Stimulated activated naive CD8-positive, alpha-beta T cell treated with anti-CD3 and anti-CD28 coated beads, Interleukin-15, Interleukin-2, amounts not matched to agents 100 ng/mL and 50 ng/mL, for 24 hours (primary cell): ENCODE results near the gene MINDY2.
"Not testable (repeated sequence)": the region's sequence is repeated elsewhere in the genome, so short reads cannot be mapped to it uniquely, and the experiment has no call there.

Experiments used
- H3K27ac Mint-ChIP-seq: one replicate; pipeline ENCODE4 v1.8.0; 2021; ENCODE audit warnings: mild to moderate bottlenecking, mixed read lengths
- H3K27me3 Mint-ChIP-seq: one replicate; pipeline ENCODE4 v1.8.0; 2021; ENCODE audit warnings: mixed read lengths
- H3K36me3 Mint-ChIP-seq: one replicate; pipeline ENCODE4 v1.8.0; 2021; ENCODE audit warnings: low read depth, mixed read lengths
- H3K4me1 Mint-ChIP-seq: one replicate; pipeline ENCODE4 v1.8.0; 2021; ENCODE audit warnings: low read depth, mixed read lengths
- H3K4me3 Mint-ChIP-seq: one replicate; pipeline ENCODE4 v1.8.0; 2021; ENCODE audit warnings: mild to moderate bottlenecking, mixed read lengths
- H3K9me3 Mint-ChIP-seq: one replicate; pipeline ENCODE4 v1.8.0; 2021; ENCODE audit warnings: mixed read lengths

MINDY2 gene

DNA sequence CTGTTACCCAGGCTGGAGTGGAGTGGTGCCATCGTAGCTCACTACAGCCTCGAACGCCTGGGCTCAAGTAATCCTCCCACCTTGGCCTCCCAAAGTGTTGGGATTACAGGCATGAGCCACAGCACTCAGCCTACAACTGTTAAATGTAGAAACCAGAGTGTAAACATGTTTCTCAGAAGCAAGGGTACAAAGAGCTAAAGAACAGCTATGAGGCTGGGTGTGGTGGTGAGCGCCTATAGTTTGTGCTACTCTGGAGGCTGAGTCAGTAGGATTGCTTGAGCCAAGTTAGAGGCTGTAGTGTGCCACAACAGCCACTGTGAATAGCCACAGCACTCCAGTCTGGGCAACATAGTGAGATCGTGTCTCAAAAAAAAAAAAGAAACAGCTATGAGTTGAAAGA is 4.8 kb upstream of the MINDY2 start:
- Mint-ChIP-seq H3K36me3 (no peaks in the 10 kb centered on the region), H3K4me1 (peaks cover 9% of the 10 kb centered on the region), H3K4me3 (no peak overlapping the region), H3K27ac (no peak overlapping the region), H3K9me3 (peaks cover 7% of the 10 kb centered on the region), H3K27me3 (no peaks in the 10 kb centered on the region)

DNA sequence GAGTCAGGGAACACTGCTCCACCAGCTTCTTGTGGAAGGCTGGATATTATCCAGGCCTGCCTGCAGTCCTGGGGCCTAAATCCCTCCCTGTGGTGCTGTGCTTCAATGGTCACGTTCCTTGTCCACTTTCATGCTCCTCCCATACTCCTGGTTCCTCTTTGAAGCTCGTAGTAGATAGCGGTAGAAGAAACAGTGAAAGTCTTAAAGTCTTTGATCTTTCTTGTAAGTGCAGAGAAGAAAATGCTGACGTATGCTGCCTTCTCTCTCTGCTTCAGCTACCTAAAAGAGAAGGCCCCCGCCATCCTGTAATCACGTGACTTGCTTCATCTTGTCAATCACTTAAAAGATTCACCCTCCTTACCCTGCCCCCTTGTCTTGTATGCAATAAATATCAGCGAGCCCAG is 2.5 kb upstream of the MINDY2 start:
- H3K27ac Mint-ChIP-seq, H3K4me3 Mint-ChIP-seq, H3K36me3 Mint-ChIP-seq, H3K27me3 Mint-ChIP-seq, H3K4me1 Mint-ChIP-seq, H3K9me3 Mint-ChIP-seq: not testable (repeated sequence)

DNA sequence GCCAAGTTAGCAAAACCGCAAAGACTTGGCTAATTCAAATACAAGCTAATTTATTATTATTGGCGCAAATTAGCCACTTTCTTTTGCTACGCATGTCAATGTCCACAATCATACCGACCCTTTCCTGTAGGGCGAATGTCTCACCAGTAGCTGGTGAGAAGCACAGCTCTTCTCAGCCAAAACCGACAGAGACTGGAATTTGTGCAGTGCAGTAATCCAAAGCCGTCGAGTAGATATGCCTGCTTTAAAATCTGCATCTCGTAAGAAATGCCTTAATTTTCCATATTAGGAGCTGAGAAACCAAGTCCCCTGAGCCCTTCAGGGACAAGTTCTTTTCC is 614 bp upstream of the MINDY2 start:
- peaks cover 9% of the 10 kb centered on the region for H3K4me1 Mint-ChIP-seq

DNA sequence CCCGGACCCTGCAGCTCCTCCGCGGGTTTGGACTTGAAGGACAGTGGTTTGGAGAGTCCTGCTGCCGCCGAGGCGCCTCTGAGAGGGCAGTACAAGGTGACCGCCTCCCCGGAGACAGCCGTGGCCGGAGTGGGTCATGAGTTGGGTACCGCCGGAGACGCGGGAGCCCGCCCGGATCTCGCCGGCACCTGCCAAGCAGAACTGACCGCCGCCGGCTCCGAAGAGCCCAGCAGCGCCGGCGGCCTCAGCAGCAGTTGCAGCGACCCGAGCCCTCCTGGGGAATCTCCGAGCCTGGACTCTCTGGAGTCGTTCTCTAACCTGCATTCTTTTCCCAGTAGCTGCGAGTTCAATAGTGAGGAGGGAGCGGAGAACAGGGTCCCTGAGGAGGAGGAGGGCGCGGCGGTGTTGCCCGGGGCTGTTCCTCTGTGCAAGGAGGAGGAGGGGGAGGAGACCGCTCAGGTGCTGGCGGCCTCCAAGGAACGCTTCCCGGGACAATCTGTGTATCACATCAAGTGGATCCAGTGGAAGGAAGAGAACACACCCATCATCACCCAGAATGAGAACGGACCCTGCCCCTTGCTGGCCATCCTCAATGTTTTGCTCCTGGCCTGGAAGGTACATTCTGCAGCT is 634 bp downstream of the MINDY2 start:
- peak overlapping the region; percentile 67 for H3K27ac Mint-ChIP-seq

More for the DNA sequence above, 614 bp upstream of the MINDY2 start:
- H3K27ac Mint-ChIP-seq = peak overlapping the region; percentile 91
- no peaks in the 10 kb centered on the region for H3K27me3 Mint-ChIP-seq
- H3K36me3 Mint-ChIP-seq = no peaks in the 10 kb centered on the region
- H3K9me3 Mint-ChIP-seq = peaks cover 7% of the 10 kb centered on the region
- no peak overlapping the region for H3K4me3 Mint-ChIP-seq

DNA sequence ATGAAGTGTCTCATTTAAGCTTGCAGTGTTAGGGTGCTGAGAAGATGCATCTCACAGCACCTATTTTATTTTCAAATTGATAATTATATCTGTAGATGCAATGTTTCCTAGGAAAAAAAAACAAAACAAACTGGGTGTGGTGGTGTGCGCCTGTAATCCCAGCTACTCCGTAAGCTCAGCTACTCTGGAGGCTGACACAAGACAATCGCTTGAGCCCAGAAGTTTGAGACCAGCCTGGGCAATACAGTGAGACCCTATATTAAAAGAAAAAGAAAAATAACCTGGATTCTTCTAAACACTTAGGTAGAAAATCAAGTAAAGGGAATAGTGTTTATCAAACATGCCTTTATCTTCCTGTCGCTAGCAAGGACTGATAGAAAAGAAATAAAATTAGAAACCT is 1.9 kb downstream of the MINDY2 start:
- no peak overlapping the region for H3K4me3 Mint-ChIP-seq
- no peak overlapping the region for H3K27ac Mint-ChIP-seq
- peaks cover 14% of the 10 kb centered on the region for H3K4me1 Mint-ChIP-seq
- H3K9me3 Mint-ChIP-seq = no peaks in the 10 kb centered on the region
- H3K36me3 Mint-ChIP-seq = no peaks in the 10 kb centered on the region
- H3K27me3 Mint-ChIP-seq = no peaks in the 10 kb centered on the region

More for the DNA sequence above, 634 bp downstream of the MINDY2 start:
- Mint-ChIP-seq H3K27me3 (no peaks in the 10 kb centered on the region), H3K4me1 (peaks cover 9% of the 10 kb centered on the region), H3K9me3 (no peaks in the 10 kb centered on the region), H3K36me3 (no peaks in the 10 kb centered on the region), H3K4me3 (no peak overlapping the region)

DNA sequence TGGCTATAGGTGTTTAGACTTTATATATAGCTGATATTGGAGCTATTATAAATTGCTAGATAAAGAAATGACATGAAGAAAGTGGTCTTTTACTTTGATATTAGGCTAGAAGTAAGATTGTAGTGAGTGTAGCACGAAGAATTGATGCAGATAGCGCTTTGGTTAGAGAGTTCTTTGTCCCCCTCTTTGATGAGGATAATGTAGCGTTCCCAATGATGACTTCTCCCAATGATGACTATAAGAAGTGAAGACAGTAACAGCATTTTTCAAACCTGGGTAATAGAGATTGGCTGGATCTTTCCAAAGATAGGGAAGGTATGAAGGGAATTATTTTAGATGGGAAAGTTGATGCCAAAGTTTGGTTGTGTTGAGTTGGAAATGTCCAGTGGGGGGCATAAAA is 4.3 kb downstream of the MINDY2 start:
- Mint-ChIP-seq H3K27ac (no peak overlapping the region), H3K9me3 (no peaks in the 10 kb centered on the region), H3K36me3 (peaks cover 4% of the 10 kb centered on the region), H3K4me1 (peaks cover 13% of the 10 kb centered on the region), H3K27me3 (no peaks in the 10 kb centered on the region), H3K4me3 (no peak overlapping the region)

DNA sequence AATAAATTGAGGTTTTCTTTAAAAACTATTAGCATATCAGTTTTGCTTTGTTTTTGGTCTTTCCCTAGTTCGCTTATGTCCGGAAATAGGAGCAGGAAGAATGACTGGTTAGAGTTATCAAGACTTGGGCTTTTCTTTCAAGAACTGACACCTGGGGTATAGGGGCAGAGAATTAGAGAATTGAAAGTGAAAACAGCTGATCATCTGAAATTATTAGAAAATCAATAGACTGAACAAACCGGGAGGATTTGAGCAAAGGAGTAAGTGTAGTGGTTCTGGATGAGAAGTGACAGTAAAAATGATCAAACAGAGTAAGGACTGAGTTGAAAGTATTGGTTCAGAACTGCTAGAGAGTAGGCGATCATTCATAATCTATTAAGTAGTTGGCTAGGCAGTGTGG is 6.0 kb downstream of the MINDY2 start:
- Mint-ChIP-seq H3K36me3 (peaks cover 4% of the 10 kb centered on the region), H3K4me3 (no peak overlapping the region), H3K9me3 (no peaks in the 10 kb centered on the region), H3K27me3 (no peaks in the 10 kb centered on the region), H3K27ac (no peak overlapping the region), H3K4me1 (peaks cover 9% of the 10 kb centered on the region)

DNA sequence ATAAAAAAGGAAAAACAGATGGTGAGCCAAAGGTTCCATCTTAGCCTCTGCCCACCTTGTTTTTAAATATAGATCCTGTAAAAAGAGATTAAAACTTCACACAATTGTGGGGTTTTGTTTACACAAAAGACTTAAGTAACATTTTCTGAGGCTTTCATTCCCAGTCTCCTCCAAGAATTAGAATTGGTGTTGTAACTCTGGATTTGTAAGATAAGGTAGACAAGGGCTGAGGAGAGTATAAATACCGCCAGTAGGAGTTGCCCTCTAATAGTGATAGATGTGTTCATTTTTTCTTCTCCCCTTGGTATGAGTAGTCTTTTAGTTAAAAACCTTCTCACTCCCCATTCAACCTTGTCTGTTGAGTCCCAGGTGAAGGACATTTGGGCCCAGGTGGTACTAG is 8.5 kb downstream of the MINDY2 start:
- no peak overlapping the region for H3K27ac Mint-ChIP-seq
- peaks cover 9% of the 10 kb centered on the region for H3K4me1 Mint-ChIP-seq
- no peaks in the 10 kb centered on the region for H3K9me3 Mint-ChIP-seq
- peaks cover 9% of the 10 kb centered on the region for H3K36me3 Mint-ChIP-seq
- H3K27me3 Mint-ChIP-seq = no peaks in the 10 kb centered on the region
- no peak overlapping the region for H3K4me3 Mint-ChIP-seq

DNA sequence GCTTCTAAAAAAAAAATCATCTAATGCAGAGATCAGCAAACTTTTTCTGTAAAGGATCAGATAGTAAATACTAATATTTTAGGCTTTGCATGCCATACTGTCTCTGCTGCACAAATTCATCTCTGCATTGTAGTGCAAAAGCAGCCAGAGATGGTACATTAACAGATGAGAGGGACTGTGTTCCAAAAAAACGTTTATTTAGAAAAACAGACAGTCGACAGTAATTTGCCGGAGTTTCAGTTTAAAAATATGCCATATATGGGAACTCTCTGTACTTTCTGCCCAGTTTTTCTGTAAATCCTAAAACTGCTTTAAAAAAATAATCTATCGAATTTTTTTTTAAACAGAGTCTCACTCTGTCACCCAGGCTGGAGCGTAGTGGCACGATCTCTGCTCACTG is 14.3 kb downstream of the MINDY2 start:
- Mint-ChIP-seq H3K9me3 (no peaks in the 10 kb centered on the region), H3K4me1 (no peaks in the 10 kb centered on the region), H3K27me3 (no peaks in the 10 kb centered on the region), H3K27ac (no peak overlapping the region), H3K36me3 (peaks cover 8% of the 10 kb centered on the region), H3K4me3 (no peak overlapping the region)

DNA sequence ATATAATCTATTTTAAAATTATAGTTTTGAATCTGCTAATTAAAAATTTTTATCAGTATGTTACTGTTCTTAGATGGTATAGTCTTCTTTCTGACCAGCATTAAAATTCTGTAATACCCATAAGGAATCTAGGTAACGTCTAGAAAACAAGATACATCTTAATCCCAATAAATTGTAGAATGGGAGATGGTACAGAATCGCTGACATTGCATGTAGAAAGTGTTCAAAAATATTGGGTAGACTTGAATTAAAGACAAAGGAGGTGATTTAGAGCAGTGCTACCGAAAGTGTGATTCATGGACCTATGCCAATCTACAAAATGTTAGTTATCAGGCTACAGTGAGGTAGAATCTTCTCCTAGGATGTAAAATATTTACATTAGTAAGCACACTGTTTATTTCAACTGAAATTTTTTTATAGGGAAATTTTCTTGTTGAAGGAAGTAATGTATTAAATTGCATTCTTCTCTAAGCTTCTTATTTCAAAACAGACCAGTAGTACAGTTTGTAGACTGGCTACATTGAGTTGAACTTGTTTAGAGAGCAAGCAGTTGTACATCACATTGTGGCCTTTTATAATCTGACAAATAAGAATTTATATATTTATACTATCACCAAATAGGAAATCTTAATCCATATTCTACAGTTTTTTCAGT is 17.1 kb downstream of the MINDY2 start:
- H3K4me1 Mint-ChIP-seq = no peaks in the 10 kb centered on the region
- H3K27ac Mint-ChIP-seq = no peak overlapping the region
- no peak overlapping the region for H3K4me3 Mint-ChIP-seq
- no peaks in the 10 kb centered on the region for H3K9me3 Mint-ChIP-seq
- peaks cover 21% of the 10 kb centered on the region for H3K36me3 Mint-ChIP-seq
- no peaks in the 10 kb centered on the region for H3K27me3 Mint-ChIP-seq

DNA sequence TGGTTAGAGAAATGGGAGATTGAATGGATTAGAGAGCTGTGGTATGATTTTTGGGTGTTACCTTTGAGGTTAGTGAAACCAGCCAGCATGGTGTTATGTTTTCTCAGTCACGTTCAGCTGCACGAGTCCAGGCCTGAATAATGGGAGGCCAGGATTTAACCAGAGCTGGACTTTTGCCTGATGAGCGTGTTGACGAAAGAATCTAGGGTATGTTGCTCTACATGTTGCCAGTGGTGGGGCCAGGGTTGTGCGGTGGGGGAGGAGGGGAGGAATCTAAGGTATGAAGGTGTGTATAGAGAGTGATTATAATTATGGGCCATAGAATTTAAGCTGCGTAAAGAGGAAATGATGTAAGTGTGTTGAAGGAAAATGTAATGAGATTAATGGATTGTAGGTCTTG is 22.8 kb downstream of the MINDY2 start:
- Mint-ChIP-seq H3K36me3 (peaks cover 28% of the 10 kb centered on the region), H3K4me3 (no peak overlapping the region), H3K4me1 (peaks cover 17% of the 10 kb centered on the region), H3K27me3 (no peaks in the 10 kb centered on the region), H3K27ac (no peak overlapping the region), H3K9me3 (peaks cover 6% of the 10 kb centered on the region)

DNA sequence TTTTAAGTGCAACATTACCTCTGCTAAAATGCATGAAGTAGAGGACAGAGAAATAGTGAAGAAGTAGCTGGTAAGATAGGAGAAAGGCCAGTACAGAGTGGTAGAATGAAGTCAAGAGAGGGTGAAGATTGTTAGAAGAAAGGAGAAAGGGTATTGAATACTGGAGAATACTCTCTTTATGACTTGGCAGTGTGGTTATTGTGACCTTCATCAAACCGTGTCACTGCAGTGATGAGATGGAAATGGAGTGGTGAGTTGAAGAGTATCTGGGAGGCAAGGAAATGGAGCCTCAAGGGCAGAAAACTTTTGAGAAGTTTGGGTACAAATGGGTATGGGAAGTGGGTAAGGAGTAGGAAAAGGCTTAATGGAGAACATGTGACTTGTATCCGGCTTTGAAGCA is 24.7 kb downstream of the MINDY2 start:
- peaks cover 6% of the 10 kb centered on the region for H3K9me3 Mint-ChIP-seq
- H3K27ac Mint-ChIP-seq = peak overlapping the region; percentile 49
- H3K4me3 Mint-ChIP-seq = no peak overlapping the region
- peaks cover 20% of the 10 kb centered on the region for H3K36me3 Mint-ChIP-seq
- H3K27me3 Mint-ChIP-seq = no peaks in the 10 kb centered on the region
- peaks cover 20% of the 10 kb centered on the region for H3K4me1 Mint-ChIP-seq

DNA sequence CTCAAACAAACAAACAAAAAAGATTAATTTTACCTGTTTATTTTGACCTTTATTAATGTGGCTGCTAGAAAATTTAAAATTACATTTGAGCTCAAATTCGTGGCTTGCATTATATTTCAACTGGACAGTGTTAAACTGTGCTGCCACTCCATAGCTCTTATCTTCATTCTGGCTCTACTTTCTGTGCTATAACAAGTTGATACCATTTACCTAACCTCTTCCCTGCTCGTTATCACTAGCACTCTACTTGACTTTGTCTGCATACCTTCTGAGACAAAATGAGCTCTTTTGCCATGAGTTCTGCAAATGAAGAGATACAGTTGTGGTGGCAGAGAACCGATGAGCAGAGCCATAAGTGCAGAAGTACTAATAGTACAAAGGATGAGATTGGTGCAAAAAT is 26.4 kb downstream of the MINDY2 start:
- H3K9me3 Mint-ChIP-seq = peaks cover 6% of the 10 kb centered on the region
- H3K4me1 Mint-ChIP-seq = peaks cover 20% of the 10 kb centered on the region
- H3K27me3 Mint-ChIP-seq = no peaks in the 10 kb centered on the region
- no peak overlapping the region for H3K27ac Mint-ChIP-seq
- no peak overlapping the region for H3K4me3 Mint-ChIP-seq
- peaks cover 13% of the 10 kb centered on the region for H3K36me3 Mint-ChIP-seq

DNA sequence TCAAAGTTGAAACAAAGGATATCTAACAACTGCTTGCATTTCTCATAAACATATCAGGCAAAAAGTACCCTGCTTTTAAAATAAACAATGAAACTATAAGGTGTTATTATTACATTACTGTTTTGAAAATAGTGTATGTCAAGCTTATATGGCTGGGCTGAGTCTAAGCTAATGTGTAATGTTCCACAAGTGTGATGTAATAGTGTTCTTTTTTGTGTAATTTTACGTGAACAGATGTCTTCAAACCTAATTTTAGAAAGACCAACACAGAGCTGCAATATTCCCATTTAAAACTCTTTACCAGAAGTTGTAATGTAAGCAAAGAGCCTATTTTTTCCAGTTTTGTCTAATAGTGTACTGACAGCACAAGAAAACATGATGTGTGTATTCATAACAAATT is 34.0 kb downstream of the MINDY2 start:
- H3K4me3 Mint-ChIP-seq = no peak overlapping the region
- H3K36me3 Mint-ChIP-seq = peaks cover 9% of the 10 kb centered on the region
- no peaks in the 10 kb centered on the region for H3K9me3 Mint-ChIP-seq
- H3K27me3 Mint-ChIP-seq = no peaks in the 10 kb centered on the region
- no peak overlapping the region for H3K27ac Mint-ChIP-seq
- H3K4me1 Mint-ChIP-seq = no peaks in the 10 kb centered on the region

DNA sequence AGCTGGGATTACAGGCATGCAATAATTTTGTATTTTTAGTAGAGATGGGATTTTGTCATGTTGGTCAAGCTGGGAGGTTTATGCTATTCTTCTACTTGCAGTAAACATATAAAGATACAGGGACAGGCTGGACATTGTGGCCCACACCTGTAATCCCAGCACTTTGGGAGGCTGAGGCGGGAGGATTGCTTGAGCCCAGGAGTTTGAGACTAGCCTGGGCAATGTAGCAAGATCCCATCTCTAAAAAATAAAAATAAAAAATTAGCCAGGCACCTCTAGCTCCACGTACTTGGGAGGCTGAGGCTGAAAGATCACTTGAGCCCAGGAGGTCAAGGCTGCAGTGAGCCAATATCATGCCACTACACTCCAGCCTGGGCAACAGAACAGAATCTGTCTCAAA is 52.2 kb downstream of the MINDY2 start:
- not testable (repeated sequence) for H3K27me3 Mint-ChIP-seq, H3K27ac Mint-ChIP-seq, H3K4me3 Mint-ChIP-seq, H3K9me3 Mint-ChIP-seq, H3K4me1 Mint-ChIP-seq
- H3K36me3 Mint-ChIP-seq = peaks cover 16% of the 10 kb centered on the region

DNA sequence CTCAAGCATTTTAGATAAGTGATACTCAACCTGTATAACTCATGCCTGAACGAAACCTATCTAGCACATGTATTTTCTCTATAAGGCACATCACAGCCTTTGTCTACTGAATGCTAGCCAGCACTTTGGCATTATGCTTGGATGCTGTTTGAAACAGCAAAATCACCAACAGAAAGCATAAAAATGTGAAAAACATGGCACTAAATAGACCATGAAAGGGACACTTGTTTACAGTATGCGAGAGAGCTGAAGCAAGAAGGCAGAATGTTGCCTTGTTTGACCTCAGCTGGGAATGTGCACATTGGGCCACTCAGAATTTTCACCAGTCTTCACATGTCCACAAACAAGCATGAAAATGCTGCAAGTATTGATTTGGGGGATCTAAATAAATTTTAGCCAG is 59.5 kb downstream of the MINDY2 start:
- Mint-ChIP-seq H3K4me3 (no peak overlapping the region), H3K27me3 (no peaks in the 10 kb centered on the region), H3K4me1 (no peaks in the 10 kb centered on the region)

More for the DNA sequence above, 59.5 kb downstream of the MINDY2 start:
- Mint-ChIP-seq H3K36me3 (peaks cover 16% of the 10 kb centered on the region), H3K9me3 (no peaks in the 10 kb centered on the region), H3K27ac (no peak overlapping the region)
